ENCODE results near the gene TMEM260.
A peak's percentile ranks its signal among the peaks of the same experiment; 100 is the strongest.

The TMEM260 gene

DNA sequence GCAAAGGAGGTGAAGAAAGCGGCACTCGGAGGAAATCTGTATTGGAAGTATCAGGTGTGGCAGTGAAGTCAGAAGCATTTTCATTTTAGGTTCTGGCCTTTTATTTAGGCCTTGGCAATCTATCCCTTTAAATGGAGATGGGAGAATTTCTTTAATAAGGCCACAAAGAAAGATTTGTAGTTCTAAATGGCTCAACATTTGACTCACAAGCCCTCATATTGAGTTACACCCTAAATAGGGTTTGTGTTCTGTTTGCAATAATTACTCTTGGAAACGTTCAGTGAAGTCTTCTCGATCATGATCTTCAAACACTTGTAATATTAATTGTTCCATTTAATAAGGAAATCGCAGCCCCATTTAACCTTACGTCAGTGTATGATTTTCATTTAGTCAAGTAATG lies 25.3 kb upstream of the TMEM260 start:
- no peak overlapping the region for H3K4me3 ChIP-seq (ENCODE audit: low read length)
- DNase-seq (ENCODE audit: low read depth) = no peak
- TF ChIP-seq, protein P1, sequence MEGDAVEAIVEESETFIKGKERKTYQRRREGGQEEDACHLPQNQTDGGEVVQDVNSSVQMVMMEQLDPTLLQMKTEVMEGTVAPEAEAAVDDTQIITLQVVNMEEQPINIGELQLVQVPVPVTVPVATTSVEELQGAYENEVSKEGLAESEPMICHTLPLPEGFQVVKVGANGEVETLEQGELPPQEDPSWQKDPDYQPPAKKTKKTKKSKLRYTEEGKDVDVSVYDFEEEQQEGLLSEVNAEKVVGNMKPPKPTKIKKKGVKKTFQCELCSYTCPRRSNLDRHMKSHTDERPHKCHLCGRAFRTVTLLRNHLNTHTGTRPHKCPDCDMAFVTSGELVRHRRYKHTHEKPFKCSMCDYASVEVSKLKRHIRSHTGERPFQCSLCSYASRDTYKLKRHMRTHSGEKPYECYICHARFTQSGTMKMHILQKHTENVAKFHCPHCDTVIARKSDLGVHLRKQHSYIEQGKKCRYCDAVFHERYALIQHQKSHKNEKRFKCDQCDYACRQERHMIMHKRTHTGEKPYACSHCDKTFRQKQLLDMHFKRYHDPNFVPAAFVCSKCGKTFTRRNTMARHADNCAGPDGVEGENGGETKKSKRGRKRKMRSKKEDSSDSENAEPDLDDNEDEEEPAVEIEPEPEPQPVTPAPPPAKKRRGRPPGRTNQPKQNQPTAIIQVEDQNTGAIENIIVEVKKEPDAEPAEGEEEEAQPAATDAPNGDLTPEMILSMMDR (IDR thresholded peaks at IDR 0.05; ENCODE audit: insufficient read depth, low read depth, low read length, missing control alignments) = no peak

DNA sequence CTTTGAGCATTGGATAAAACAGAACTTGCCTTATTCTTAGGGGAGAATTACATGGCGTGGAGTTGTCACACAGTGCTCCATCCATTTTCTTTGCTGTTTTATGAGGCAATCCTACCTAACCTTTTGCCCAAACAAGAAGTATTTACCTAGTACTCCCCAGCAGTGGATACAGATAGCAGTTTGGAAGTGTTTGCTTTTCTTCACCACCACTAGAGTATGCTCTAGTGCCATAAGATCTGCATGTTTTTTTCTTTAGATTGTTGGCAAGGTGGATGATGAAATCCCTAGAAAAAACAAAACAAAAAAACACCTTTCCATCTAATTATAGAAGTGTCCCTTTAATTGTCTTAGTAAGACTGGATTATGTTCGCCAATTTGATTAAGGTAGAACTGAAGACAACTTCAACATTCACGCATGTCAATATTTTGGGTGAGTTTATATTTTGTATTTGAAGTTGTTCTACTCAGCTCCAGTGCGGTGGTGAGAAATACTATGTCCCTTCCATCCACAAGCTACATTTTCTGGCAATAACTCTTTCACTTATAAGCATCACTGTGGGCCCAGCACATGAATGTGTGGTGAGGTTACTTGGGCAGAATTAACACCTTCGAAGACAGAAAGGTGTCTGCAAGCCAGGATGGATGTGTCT lies 23.6 kb upstream of the TMEM260 start:
- DNase-seq (ENCODE audit: low read depth) = peak; percentile 65
- TF ChIP-seq, protein P1 (IDR thresholded peaks at IDR 0.05; ENCODE audit: insufficient read depth, low read depth, low read length, missing control alignments) = peak; percentile 83

DNA sequence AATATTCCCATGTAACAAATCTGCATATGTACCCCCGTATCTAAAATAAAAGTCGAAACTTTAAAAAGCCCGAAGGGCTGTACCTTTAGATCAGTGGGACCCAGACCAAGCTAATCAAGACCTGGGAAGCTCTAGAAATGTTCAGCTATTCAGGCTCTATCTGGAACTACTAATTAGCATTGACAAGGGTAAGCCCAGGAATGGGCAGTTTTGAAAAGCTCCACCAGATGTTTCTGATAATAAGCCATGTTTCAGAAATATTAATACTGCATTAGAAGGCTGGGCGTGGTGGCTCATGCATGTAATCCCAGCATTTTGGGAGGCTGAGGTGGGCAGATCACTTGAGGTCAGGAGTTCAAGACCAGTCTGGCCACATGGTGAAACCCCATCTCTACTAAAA lies 20.4 kb upstream of the TMEM260 start:
- TF ChIP-seq, protein P1 (IDR thresholded peaks at IDR 0.05; ENCODE audit: insufficient read depth, low read depth, low read length, missing control alignments) = no peak
- DNase-seq (ENCODE audit: low read depth) = no peak
- H3K4me3 ChIP-seq (ENCODE audit: low read length) = no peak overlapping the region

More for the DNA sequence above, 23.6 kb upstream of the TMEM260 start:
- H3K4me3 ChIP-seq (ENCODE audit: low read length) = no peak overlapping the region

DNA sequence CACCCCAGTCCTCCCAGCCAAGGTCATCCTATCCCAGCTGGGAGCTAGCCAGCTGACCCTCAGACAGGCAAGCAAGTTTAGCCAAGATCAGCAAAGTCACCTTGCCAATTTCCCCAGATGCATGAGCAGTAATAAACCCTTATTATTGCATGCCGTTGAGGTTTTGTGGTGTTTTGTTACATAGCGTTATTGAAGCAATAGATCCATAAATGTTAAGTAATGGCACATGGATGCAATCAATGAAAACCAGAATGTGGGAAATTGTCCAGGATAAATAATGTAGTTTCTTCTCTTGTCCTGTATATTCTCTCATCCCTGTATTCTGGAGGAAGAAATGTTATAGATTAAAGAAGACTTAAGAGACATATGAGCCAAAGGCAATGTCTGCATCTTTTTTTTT lies 18.0 kb upstream of the TMEM260 start:
- TF ChIP-seq, protein P1 (IDR thresholded peaks at IDR 0.05; ENCODE audit: insufficient read depth, low read depth, low read length, missing control alignments) = no peak
- DNase-seq (ENCODE audit: low read depth) = no peak
- no peak overlapping the region for H3K4me3 ChIP-seq (ENCODE audit: low read length)

DNA sequence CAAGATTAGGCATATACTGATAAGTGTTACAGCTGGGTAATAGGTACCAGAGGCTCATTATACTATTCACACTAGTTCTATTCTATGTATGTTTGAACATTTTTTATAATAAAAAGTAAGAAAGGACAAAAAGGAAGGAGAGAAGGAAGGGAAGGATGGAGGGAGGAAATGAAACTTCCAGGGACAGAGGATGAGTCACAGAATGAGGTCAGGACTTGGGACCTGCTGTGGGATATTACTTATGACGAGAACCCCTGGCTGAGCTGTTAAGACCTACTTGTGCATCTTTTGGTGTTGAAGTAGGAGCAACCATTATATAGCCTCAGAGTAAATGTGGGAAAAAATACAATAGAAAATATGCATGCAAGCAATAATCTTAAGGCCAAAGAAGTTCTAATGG lies 16.7 kb upstream of the TMEM260 start:
- H3K4me3 ChIP-seq (ENCODE audit: low read length) = no peak overlapping the region
- TF ChIP-seq, protein P1 (IDR thresholded peaks at IDR 0.05; ENCODE audit: insufficient read depth, low read depth, low read length, missing control alignments) = no peak
- DNase-seq (ENCODE audit: low read depth) = no peak

DNA sequence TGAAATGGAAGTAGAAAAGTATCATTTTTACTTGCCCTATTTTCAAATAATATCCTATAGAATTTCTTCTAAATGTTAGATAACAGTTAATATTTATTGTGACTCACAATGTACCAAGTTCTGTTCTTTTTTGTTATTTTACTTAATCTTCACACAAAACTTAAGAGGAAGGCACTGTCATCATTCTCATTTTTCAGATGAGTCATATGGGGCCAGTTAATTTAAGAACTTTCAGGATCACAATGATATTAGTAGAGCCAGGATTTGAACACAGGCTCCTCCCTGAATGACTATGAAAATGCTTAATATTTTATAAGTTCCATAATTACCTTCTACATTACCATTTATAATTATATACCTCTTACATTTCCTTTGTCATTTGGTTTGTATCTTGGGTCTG lies 10.4 kb upstream of the TMEM260 start:
- TF ChIP-seq, protein P1 (IDR thresholded peaks at IDR 0.05; ENCODE audit: insufficient read depth, low read depth, low read length, missing control alignments) = no peak
- DNase-seq (ENCODE audit: low read depth) = no peak
- no peak overlapping the region for H3K4me3 ChIP-seq (ENCODE audit: low read length)

DNA sequence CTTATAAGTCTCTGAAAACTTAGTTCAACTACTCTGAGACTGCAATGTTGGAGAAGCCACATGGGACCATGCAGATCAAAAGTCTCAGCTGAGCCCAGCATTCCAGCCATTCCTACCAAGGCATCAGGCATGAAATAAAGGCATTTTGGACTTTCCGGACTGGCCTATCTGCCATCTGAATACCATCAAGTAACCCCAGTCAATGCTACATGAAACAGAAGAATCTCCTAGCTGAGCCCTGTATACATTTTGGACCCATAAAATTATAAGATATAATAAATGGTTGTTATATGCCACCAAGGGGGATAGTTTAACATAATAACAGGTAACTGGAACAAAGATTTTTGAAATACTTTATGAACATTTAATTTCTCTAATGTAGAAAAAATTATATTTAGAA lies 9.3 kb upstream of the TMEM260 start:
- DNase-seq (ENCODE audit: low read depth) = no peak
- H3K4me3 ChIP-seq (ENCODE audit: low read length) = no peak overlapping the region
- TF ChIP-seq, protein P1 (IDR thresholded peaks at IDR 0.05; ENCODE audit: insufficient read depth, low read depth, low read length, missing control alignments) = no peak
